BJ (cell line): ENCODE results near the gene DNAH12. TPM values are rescaled to one million over a fixed set of nuclear protein-coding genes. Genes with fewer than 3 reads are reported as not detected.
"Not testable (repeated sequence)": the region's sequence is repeated elsewhere in the genome, so short reads cannot be mapped to it uniquely, and the experiment has no call there.

Source experiments
- CTCF ChIA-PET: fragments of 350-600 bp; formaldehyde crosslinking; extraction: SDS; loops from one replicate; lab custom pipeline; 2021; ENCODE audit warnings: antibody characterized with exemption, inconsistent platforms; lab: Yijun Ruan, JAX
- POLR2A ChIA-PET: fragments of 300-600 bp; sonication (Branson Sonifier 250); formaldehyde crosslinking; extraction: SDS; loops from one replicate; lab custom pipeline; 2021; ENCODE audit warnings: antibody characterized with exemption; lab: Charles Lee
- DNase-seq: peaks from one replicate; pipeline ENCODE4 v3.0.0-alpha.2; 2011; ENCODE audit warnings: low read depth
- H3K27me3 ChIP-seq: 2 replicates; pipeline ENCODE4 v1.6.0; 2011; ENCODE audit warnings: low read length; ENCODE audit not compliant: control insufficient read depth, insufficient read depth
- H3K36me3 ChIP-seq: 2 replicates; pipeline ENCODE4 v1.5.1; 2011; ENCODE audit warnings: low read length; ENCODE audit not compliant: control insufficient read depth, insufficient read depth
- H3K4me3 ChIP-seq: 2 replicates; pipeline ENCODE4 v1.5.1; 2011; ENCODE audit warnings: low read depth, mild to moderate bottlenecking, control low read depth, low read length
- polyA plus RNA-seq: library from polyadenylated mRNA; depleted of rRNA; stranded (reverse); fragments of >200 nt; gene quantifications from 2 replicates; pipeline ENCODE4 v1.2.3, GENCODE V29; 2011
- TF ChIP-seq, protein P1 (sequence below): IDR thresholded peaks from 2 replicates; pipeline ENCODE4 v1.5.1; 2011; ENCODE audit warnings: low read depth, mild to moderate bottlenecking, control low read depth, inconsistent platforms, low read length, moderate library complexity; ENCODE audit not compliant: insufficient read depth

DNAH12 gene
- polyA plus RNA-seq, 1 experiment, result not detected

DNA sequence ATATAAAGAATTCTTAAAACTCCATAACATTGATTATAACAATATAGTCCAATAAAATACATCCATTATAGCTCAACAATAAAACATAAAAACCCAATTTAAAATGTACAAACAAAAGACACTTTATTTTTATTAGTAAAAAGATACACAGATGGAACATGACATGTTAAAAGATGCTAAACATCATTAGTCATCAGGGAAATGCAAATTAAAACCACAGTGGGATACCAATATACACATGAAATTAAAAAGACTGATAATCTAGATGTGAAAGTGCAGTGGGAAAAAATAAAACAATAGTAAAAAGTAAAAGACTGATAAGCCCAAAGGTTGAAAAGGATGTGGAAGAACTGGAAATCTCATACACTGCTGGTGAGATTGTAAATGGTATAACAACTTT, 46.2 kb downstream of the DNAH12 start:
- ChIA-PET POLR2A (no interaction called here), CTCF (interaction anchor here (0.6 kb wide), 1 partner anchor 378 kb away, joined by 3 read pairs; no protein-coding TSS in a partner anchor)
- TF ChIP-seq, protein P1, sequence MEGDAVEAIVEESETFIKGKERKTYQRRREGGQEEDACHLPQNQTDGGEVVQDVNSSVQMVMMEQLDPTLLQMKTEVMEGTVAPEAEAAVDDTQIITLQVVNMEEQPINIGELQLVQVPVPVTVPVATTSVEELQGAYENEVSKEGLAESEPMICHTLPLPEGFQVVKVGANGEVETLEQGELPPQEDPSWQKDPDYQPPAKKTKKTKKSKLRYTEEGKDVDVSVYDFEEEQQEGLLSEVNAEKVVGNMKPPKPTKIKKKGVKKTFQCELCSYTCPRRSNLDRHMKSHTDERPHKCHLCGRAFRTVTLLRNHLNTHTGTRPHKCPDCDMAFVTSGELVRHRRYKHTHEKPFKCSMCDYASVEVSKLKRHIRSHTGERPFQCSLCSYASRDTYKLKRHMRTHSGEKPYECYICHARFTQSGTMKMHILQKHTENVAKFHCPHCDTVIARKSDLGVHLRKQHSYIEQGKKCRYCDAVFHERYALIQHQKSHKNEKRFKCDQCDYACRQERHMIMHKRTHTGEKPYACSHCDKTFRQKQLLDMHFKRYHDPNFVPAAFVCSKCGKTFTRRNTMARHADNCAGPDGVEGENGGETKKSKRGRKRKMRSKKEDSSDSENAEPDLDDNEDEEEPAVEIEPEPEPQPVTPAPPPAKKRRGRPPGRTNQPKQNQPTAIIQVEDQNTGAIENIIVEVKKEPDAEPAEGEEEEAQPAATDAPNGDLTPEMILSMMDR, result no peak

DNA sequence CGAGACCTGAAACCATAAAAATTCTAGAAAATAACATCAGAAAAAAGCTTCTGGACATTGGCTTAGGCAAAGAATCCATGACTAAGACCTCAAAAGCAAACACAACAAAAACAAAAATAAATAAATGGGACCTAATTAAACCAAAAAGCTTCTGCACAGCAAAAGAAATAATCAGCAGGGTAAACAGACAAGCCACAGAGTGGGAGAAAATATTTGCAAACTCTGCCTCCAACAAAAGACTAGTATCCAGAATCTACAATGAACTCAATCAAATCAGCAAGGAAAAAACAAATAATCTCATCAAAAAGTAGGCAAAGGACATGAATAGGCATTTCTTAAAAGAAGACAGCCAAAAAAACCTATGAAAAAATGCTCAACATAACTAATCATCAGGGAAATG, 59.6 kb downstream of the DNAH12 start:
- TF ChIP-seq, protein P1, result no peak
- POLR2A ChIA-PET, result no interaction called here
- Histone ChIP-seq H3K4me3 (no peak overlapping the region), H3K36me3 (no peaks in the 10 kb centered on the region), H3K27me3 (no peaks in the 10 kb centered on the region)
- CTCF ChIA-PET, result no interaction called here
- DNase-seq, result no peak

More for the DNA sequence above, 46.2 kb downstream of the DNAH12 start:
- Histone ChIP-seq H3K27me3 (no peaks in the 10 kb centered on the region), H3K4me3 (no peak overlapping the region), H3K36me3 (no peaks in the 10 kb centered on the region)
- no peak for DNase-seq

DNA sequence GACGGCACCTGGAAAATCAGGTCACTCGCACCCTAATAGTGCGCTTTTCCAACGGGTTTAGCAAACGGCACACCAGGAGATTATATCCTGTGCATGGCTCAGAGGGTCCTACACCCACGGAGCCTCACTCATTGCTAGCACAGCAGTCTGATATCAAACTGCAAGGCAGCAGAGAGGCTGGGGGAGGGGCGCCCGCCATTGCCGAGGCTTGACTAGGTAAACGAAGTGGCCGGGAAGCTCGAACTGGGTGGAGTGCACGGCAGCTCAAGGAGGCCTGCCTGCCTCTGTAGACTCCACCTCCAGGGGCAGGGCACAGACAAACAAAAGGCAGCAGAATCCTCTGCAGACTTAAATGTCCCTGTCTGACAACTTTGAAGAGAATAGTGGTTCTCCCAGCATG, 67.0 kb downstream of the DNAH12 start:
- CTCF ChIA-PET, DNase-seq, H3K27me3 ChIP-seq, POLR2A ChIA-PET, H3K4me3 ChIP-seq, H3K36me3 ChIP-seq: not testable (repeated sequence)

DNA sequence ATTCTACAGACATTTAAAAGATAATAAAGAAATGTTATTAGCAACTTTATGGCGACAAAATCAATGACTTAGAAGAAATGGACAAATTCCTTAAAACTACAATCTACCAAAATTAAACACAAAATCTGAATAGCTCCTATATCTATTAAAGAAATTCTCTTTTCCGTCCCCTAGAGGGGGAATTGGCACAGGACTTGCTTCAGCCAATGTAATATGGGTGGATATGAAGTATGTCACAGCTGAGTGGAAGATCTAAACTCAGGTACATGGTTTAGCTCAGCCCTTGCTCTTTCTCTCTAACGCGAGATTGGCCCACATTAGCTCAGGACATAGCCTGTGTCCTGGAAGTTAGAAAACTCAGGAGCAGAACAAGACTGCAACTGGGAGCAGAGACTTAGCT, 79.3 kb downstream of the DNAH12 start:
- Histone ChIP-seq H3K27me3 (no peaks in the 10 kb centered on the region; the same call in none of the 2 replicates), H3K36me3 (no peaks in the 10 kb centered on the region), H3K4me3 (no peak overlapping the region)
- POLR2A ChIA-PET, result no interaction called here
- DNase-seq, result no peak
- TF ChIP-seq, protein P1, result peak; percentile 15; the same call in 1 of the 2 replicates
- CTCF ChIA-PET, result interaction anchor here (0.5 kb wide), 1 partner anchor 63 kb away, joined by 4 read pairs; no protein-coding TSS in a partner anchor

DNA sequence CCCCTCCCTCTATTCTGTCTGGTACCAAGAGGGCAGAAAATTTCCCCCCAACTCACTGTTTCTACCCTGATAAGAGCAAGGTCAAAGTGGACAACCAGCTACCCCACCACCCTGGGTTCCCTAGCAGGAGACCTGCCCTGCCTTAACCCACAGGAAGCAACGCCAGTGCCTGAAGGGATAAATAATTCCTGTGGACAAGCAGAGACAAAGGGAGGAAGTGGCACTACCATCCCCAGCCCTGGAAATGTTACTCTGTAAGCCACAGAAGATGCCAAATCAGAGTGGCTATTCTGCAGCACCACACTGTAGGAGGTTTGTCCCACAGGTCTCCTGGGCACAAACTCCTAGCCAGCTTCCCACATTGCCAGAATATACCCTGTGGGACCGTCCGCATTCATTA, 80.1 kb downstream of the DNAH12 start:
- Histone ChIP-seq H3K4me3 (no peak overlapping the region), H3K36me3 (no peaks in the 10 kb centered on the region), H3K27me3 (no peaks in the 10 kb centered on the region; the same call in none of the 2 replicates)
- TF ChIP-seq, protein P1, result no peak
- DNase-seq, result no peak
- POLR2A ChIA-PET, result no interaction called here
- CTCF ChIA-PET, result no interaction called here
